GM23338 (cell line): Measurements from ENCODE around the gene SORCS2. TPM values are rescaled to one million over a fixed set of nuclear protein-coding genes. Genes with fewer than 3 reads are reported as not detected.

Experiments
- ATAC-seq: fragments of 200-7000 bp; cut with Tn5 transposase; 3 replicates; pipeline ENCODE4 v1.9.1; 2020
- DNase-seq: peaks from one replicate; pipeline ENCODE4 v3.0.0-alpha.2; 2015; ENCODE audit warnings: low spot score
- H2AFZ ChIP-seq: fragments of 200-600 bp; sonication (generic); 2 replicates; pipeline ENCODE4 v1.8.0; 2016; ENCODE audit warnings: antibody characterized with exemption, mild to moderate bottlenecking, moderate library complexity
- H3F3A ChIP-seq: fragments of 200-600 bp; sonication (generic); replicated peaks from 2 replicates; pipeline ENCODE4 v1.8.0; 2017; ENCODE audit warnings: antibody characterized with exemption, mixed run types, low read depth
- H3K27ac ChIP-seq: fragments of 200-600 bp; sonication (generic); 2 replicates; pipeline ENCODE4 v1.6.1; 2016; ENCODE audit warnings: low read depth
- H3K27me3 ChIP-seq: fragments of 200-600 bp; sonication (generic); 2 replicates; pipeline ENCODE4 v1.8.0; 2016; ENCODE audit warnings: mild to moderate bottlenecking, mixed run types, moderate library complexity; ENCODE audit not compliant: insufficient read depth
- H3K36me3 ChIP-seq: fragments of 200-600 bp; sonication (generic); 2 replicates; pipeline ENCODE4 v1.8.0; 2016; ENCODE audit warnings: mild to moderate bottlenecking; ENCODE audit not compliant: insufficient read depth
- H3K4me1 ChIP-seq: fragments of 200-600 bp; sonication (generic); 2 replicates; pipeline ENCODE4 v1.8.0; 2016; ENCODE audit warnings: mild to moderate bottlenecking, moderate library complexity; ENCODE audit not compliant: insufficient read depth
- H3K4me2 ChIP-seq: fragments of 200-600 bp; sonication (generic); 2 replicates; pipeline ENCODE4 v1.7.1; 2017; ENCODE audit warnings: mixed run types
- H3K4me3 ChIP-seq: fragments of 200-600 bp; sonication (generic); 2 replicates; pipeline ENCODE4 v1.6.1; 2016; ENCODE audit warnings: mixed run types
- H3K79me2 ChIP-seq: fragments of 200-600 bp; sonication (generic); replicated peaks from 2 replicates; pipeline ENCODE4 v1.8.0; 2017; ENCODE audit warnings: mild to moderate bottlenecking; ENCODE audit not compliant: insufficient read depth
- H3K9me2 ChIP-seq: fragments of 200-600 bp; sonication (generic); 2 replicates; pipeline ENCODE4 v1.8.0; 2017; ENCODE audit not compliant: insufficient read depth
- H4K20me1 ChIP-seq: fragments of 200-600 bp; sonication (generic); replicated peaks from 2 replicates; pipeline ENCODE4 v1.8.0; 2017; ENCODE audit warnings: mild to moderate bottlenecking; ENCODE audit not compliant: insufficient read depth
- H3K27ac Mint-ChIP-seq: 2 replicates; pipeline ENCODE4 v1.8.0; 2020; ENCODE audit warnings: inconsistent platforms, mild to moderate bottlenecking, moderate library complexity, mixed read lengths
- H3K27me3 Mint-ChIP-seq: 3 replicates; pipeline ENCODE4 v1.8.0; 2022; ENCODE audit warnings: low read depth, mild to moderate bottlenecking, moderate library complexity, mixed read lengths, inconsistent platforms; ENCODE audit not compliant: insufficient read depth, poor library complexity
- H3K36me3 Mint-ChIP-seq: 3 replicates; pipeline ENCODE4 v1.8.0; 2021; ENCODE audit warnings: low read depth, mild to moderate bottlenecking, inconsistent platforms, moderate library complexity, mixed read lengths
- H3K4me1 Mint-ChIP-seq: 3 replicates; pipeline ENCODE4 v1.8.0; 2020; ENCODE audit warnings: mild to moderate bottlenecking, inconsistent platforms, mixed read lengths
- H3K4me3 Mint-ChIP-seq: 3 replicates; pipeline ENCODE4 v1.8.0; 2021; ENCODE audit warnings: moderate library complexity, mild to moderate bottlenecking, inconsistent platforms, mixed read lengths
- H3K9me3 Mint-ChIP-seq: 3 replicates; pipeline ENCODE4 v1.8.0; 2020; ENCODE audit warnings: moderate library complexity, mild to moderate bottlenecking, inconsistent platforms, mixed read lengths
- CREB1 ChIP-seq: fragments of 250-450 bp; sonication (Bioruptor Pico); IDR thresholded peaks from 2 replicates; pipeline ENCODE4 v1.5.0; 2020; ENCODE audit warnings: low read depth, mild to moderate bottlenecking, moderate library complexity
- CTCF ChIP-seq, 2 experiments: fragments of 200-600 bp in 1 of 2; sonication (generic) in 1 of 2; conservative IDR thresholded peaks; 2 replicates each; pipeline versions ENCODE4 v1.5.1 to v1.6.1; 2016 to 2017; ENCODE audit warnings: antibody characterized with exemption in 2 of 2, low read depth in 2 of 2, mild to moderate bottlenecking in 2 of 2, moderate library complexity in 1 of 2
- ETS1 ChIP-seq: IDR thresholded peaks from 2 replicates; pipeline ENCODE4 v1.6.1; 2016; ENCODE audit warnings: antibody characterized with exemption
- EZH2 ChIP-seq: fragments of 200-600 bp; sonication (generic); IDR thresholded peaks from one replicate; pipeline ENCODE4 v1.8.0; 2017; ENCODE audit warnings: antibody characterized with exemption, mild to moderate bottlenecking, low read depth; ENCODE audit not compliant: unreplicated experiment
- EZH2phosphoT487 ChIP-seq: fragments of 200-600 bp; sonication (generic); IDR thresholded peaks from one replicate; pipeline ENCODE4 v1.8.1; 2018; ENCODE audit warnings: antibody characterized with exemption; ENCODE audit not compliant: unreplicated experiment
- JUNB ChIP-seq: IDR thresholded peaks from one replicate; pipeline ENCODE4 v1.6.1; 2016; ENCODE audit warnings: antibody characterized with exemption; ENCODE audit not compliant: unreplicated experiment
- POLR2AphosphoS5 ChIP-seq: IDR thresholded peaks from 2 replicates; pipeline ENCODE4 v1.6.1; 2016; ENCODE audit warnings: antibody characterized with exemption, low read depth
- ZNF114 ChIP-seq: fragments of 250-450 bp; sonication (Bioruptor Pico); IDR thresholded peaks from 2 replicates; pipeline ENCODE4 v1.5.0; 2020; ENCODE audit warnings: mild to moderate bottlenecking, moderate library complexity
- ZNF331 ChIP-seq: fragments of 250-450 bp; sonication (Bioruptor Pico); IDR thresholded peaks from 2 replicates; pipeline ENCODE4 v1.5.0; 2020; ENCODE audit warnings: low read depth, mild to moderate bottlenecking, moderate library complexity
- ZNF462 ChIP-seq: fragments of 250-450 bp; sonication (Bioruptor Pico); IDR thresholded peaks from 2 replicates; pipeline ENCODE4 v1.5.0; 2020; ENCODE audit warnings: mild to moderate bottlenecking, moderate library complexity
- polyA plus RNA-seq: library from polyadenylated mRNA; unstranded; fragments of >200 nt; fragmentation: Nextera tagmentation; extraction: Ambion mirVana; gene quantifications from 2 replicates; pipeline ENCODE4 v1.2.1, GENCODE V29; 2016
- total RNA-seq: library from RNA; depleted of rRNA; stranded (reverse); fragments of >200 nt; shearing (Covaris generic); gene quantifications from 2 replicates; pipeline ENCODE4 v1.2.3, GENCODE V29; 2014

Gene SORCS2
- total and polyA plus RNA-seq, 2 experiments from 2014 or later, result 0.47 to 2.4 TPM

- TF ChIP-seq ETS1 (no peak), JUNB (no peak), CREB1 (no peak), POLR2AphosphoS5 (no peak), EZH2phosphoT487 (no peak), ZNF331 (no peak), CTCF (conservative IDR thresholded peaks at IDR 0.05; ENCODE audit: low read depth in 2 of 2) (no peak)
These were observed 517.8 kb downstream of the SORCS2 start (continued) for GRCh38 chr4:7710126-7710525.

- no peaks in the 10 kb centered on the region for H3K9me2 ChIP-seq
- no peaks in the 10 kb centered on the region; the same call in 2 of the 3 replicates for H3K4me1 Mint-ChIP-seq
- H3K36me3 Mint-ChIP-seq, result no peaks in the 10 kb centered on the region
- no peaks in the 10 kb centered on the region for H3K36me3 ChIP-seq
- H3K27ac ChIP-seq, result no peak overlapping the region
- H3F3A ChIP-seq, result no peaks in the 10 kb centered on the region
- ATAC-seq (no peak), DNase-seq (no peak)
- H2AFZ ChIP-seq, result no peak overlapping the region
- peaks cover 6% of the 10 kb centered on the region for H3K27me3 Mint-ChIP-seq
- no peaks in the 10 kb centered on the region for H4K20me1 ChIP-seq
- H3K4me3 ChIP-seq, result no peak overlapping the region
- H3K27me3 ChIP-seq, result no peaks in the 10 kb centered on the region
- H3K4me2 ChIP-seq, result no peak overlapping the region
- no peak overlapping the region for H3K4me3 Mint-ChIP-seq
- no peaks in the 10 kb centered on the region for H3K9me3 Mint-ChIP-seq
- no peak overlapping the region for H3K27ac Mint-ChIP-seq
- no peaks in the 10 kb centered on the region for H3K4me1 ChIP-seq
- no peaks in the 10 kb centered on the region for H3K79me2 ChIP-seq
- TF ChIP-seq JUNB, result no peak
- no peak for TF ChIP-seq ZNF331
- no peak for TF ChIP-seq ZNF462 (CRISPR knock-in tag)
- TF ChIP-seq POLR2AphosphoS5, result no peak
- TF ChIP-seq CREB1, result no peak
- no peak for TF ChIP-seq CTCF (conservative IDR thresholded peaks at IDR 0.05; ENCODE audit: low read depth in 2 of 2)
- TF ChIP-seq ZNF114, result no peak
- TF ChIP-seq EZH2, result no peak
- TF ChIP-seq EZH2phosphoT487, result no peak
These were observed 518.4 kb downstream of the SORCS2 start for GRCh38 chr4:7710576-7711306.
